Thyroid gland (tissue), 4 donors: ENCODE results near the gene NFKB1. TPM values are rescaled to one million over a fixed set of nuclear protein-coding genes. Genes with fewer than 3 reads are reported as not detected.
A peak's percentile ranks its signal among the peaks of the same experiment; 100 is the strongest.
"Not testable (repeated sequence)": the region's sequence is repeated elsewhere in the genome, so short reads cannot be mapped to it uniquely, and the experiment has no call there.

ENCODE experiments used
- DNase-seq, 2 donors: peaks; one replicate each; pipeline ENCODE4 v3.0.0-alpha.2; 2019
- H3K27ac ChIP-seq, 3 donors: fragments of 200-600 bp; sonication (generic); 1 replicate in 2 of 3; 2 replicates in 1 of 3; pipeline ENCODE4 v1.5.1; 2016 to 2019; ENCODE audit warnings: mild to moderate bottlenecking in 1 of 3, moderate library complexity in 1 of 3
- H3K27me3 ChIP-seq: fragments of 200-600 bp; sonication (generic); one replicate; pipeline ENCODE4 v1.5.1; 2019
- H3K36me3 ChIP-seq, 2 donors: fragments of 200-600 bp; sonication (generic); one replicate each; pipeline ENCODE4 v1.5.1; 2016 to 2019
- H3K4me1 ChIP-seq, 2 donors: fragments of 200-600 bp; sonication (generic); one replicate each; pipeline ENCODE4 v1.5.1; 2017 to 2019
- H3K4me3 ChIP-seq, 3 donors: fragments of 200-600 bp; sonication (generic); replicated peaks in 1 of 3; 1 replicate in 2 of 3; 2 replicates in 1 of 3; pipeline ENCODE4 v1.5.1; 2016; ENCODE audit warnings: mild to moderate bottlenecking in 1 of 3
- H3K9me3 ChIP-seq: fragments of 200-600 bp; sonication (generic); one replicate; pipeline ENCODE4 v1.5.1; 2017
- POLR2A ChIP-seq, 2 donors: fragments of 450-650 bp; IDR thresholded peaks; one replicate each; pipeline ENCODE4 v1.6.1; 2017; ENCODE audit warnings: antibody characterized with exemption in 2 of 2, mild to moderate bottlenecking in 2 of 2, moderate library complexity in 1 of 2
- WGBS, 2 donors: methylation state at CpG; one replicate each; pipeline ENCODE4 v1.1.5; 2017; 5-methylcytosine and 5-hydroxymethylcytosine counted together
- intact Hi-C: fragments of 100-400 bp; cut with DNase I; formaldehyde crosslinking; loops from one replicate; pipeline ENCODE4 v1.15.1; 2023
- total RNA-seq, 4 donors: library from RNA; depleted of rRNA; stranded (reverse); fragments of >200 nt; gene quantifications; one replicate each; pipeline ENCODE4 v1.2.3, GENCODE V29; 2016
- TF ChIP-seq, protein P1 (sequence below), 6 experiments: fragments of 200-600 bp in 3 of 6; fragments of 450-650 bp in 3 of 6; sonication (generic) in 3 of 6; IDR thresholded peaks; one replicate each; pipeline ENCODE4 v1.5.1; 2016 to 2019; ENCODE audit warnings: antibody characterized with exemption in 6 of 6, mild to moderate bottlenecking in 2 of 6, inconsistent platforms in 1 of 6, moderate library complexity in 1 of 6

The NFKB1 gene
- total RNA-seq, 4 donors from 2014 or later: 33.5 to 50.0 (median 41.8) TPM

DNA sequence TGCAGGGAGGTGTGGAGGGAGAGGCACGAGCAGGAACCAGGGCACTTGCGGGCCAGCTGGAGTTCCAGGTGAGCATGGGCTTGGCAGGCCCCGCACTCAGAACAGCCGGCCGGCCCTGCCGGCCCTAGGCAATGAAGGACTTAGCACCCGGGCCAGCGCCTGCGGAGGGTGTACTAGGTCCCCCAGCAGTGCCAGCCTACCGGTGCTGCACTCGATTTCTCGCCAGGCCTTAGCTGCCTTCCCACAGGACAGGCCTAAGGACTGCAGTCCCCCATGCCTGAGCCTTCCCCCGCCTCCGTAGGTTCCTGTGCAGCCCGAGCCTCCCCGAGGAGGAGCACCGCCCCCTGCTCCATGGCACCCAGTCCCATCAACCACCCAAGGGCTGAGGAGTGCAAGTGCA lies 18.0 kb upstream of the NFKB1 start:
- no peaks in the 10 kb centered on the region for H3K36me3 ChIP-seq
- no peak for DNase-seq
- H3K27me3 ChIP-seq: no peaks in the 10 kb centered on the region
- no peak overlapping the region for H3K4me3 ChIP-seq
- no peak overlapping the region for H3K27ac ChIP-seq
- no peaks in the 10 kb centered on the region for H3K4me1 ChIP-seq
- TF ChIP-seq, protein P1, sequence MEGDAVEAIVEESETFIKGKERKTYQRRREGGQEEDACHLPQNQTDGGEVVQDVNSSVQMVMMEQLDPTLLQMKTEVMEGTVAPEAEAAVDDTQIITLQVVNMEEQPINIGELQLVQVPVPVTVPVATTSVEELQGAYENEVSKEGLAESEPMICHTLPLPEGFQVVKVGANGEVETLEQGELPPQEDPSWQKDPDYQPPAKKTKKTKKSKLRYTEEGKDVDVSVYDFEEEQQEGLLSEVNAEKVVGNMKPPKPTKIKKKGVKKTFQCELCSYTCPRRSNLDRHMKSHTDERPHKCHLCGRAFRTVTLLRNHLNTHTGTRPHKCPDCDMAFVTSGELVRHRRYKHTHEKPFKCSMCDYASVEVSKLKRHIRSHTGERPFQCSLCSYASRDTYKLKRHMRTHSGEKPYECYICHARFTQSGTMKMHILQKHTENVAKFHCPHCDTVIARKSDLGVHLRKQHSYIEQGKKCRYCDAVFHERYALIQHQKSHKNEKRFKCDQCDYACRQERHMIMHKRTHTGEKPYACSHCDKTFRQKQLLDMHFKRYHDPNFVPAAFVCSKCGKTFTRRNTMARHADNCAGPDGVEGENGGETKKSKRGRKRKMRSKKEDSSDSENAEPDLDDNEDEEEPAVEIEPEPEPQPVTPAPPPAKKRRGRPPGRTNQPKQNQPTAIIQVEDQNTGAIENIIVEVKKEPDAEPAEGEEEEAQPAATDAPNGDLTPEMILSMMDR (IDR thresholded peaks at IDR 0.05): no peak
- TF ChIP-seq POLR2A (IDR thresholded peaks at IDR 0.05): no peak
- WGBS, 2 donors: 96 to 100% methylated on average over 4 to 17 of the region's 17 CpGs
- intact Hi-C loops: no loop called here
- no peaks in the 10 kb centered on the region for H3K9me3 ChIP-seq

DNA sequence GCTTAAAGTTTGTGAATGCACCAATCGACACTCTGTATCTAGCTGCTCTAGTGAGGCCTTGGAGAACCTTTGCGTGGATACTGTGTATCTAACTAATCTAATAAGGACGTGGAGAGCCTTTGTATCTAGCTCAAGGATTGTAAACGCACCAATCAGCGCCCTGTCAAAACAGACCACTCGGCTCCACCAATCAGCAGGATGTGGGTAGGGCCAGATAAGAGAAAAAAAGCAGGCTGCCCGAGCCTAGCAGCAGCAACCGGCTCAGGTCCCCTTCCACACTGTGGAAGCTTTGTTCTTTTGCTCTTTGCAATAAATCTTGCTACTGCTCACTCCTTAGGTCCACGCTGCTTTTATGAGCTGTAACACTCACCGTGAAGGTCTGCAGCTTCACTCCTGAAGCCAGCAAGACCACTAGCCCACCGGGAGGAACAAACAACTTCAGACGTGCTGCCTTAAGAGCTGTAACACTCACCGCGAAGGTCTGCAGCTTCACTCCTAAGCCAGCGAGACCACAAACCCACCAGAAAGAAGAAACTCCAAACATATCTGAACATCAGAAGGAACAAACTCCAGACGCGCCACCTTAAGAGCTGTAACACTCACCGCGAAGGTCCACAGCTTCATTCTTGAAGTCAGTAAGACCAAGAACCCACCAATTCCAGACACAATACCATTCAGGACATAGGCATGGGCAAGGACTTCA lies 17.0 kb upstream of the NFKB1 start:
- H3K36me3 ChIP-seq, H3K4me1 ChIP-seq, H3K9me3 ChIP-seq, DNase-seq, H3K27ac ChIP-seq, H3K27me3 ChIP-seq, H3K4me3 ChIP-seq, intact Hi-C loops: not testable (repeated sequence)
- WGBS, 2 donors: 90 to 91% methylated on average over 19 of the region's 19 CpGs

DNA sequence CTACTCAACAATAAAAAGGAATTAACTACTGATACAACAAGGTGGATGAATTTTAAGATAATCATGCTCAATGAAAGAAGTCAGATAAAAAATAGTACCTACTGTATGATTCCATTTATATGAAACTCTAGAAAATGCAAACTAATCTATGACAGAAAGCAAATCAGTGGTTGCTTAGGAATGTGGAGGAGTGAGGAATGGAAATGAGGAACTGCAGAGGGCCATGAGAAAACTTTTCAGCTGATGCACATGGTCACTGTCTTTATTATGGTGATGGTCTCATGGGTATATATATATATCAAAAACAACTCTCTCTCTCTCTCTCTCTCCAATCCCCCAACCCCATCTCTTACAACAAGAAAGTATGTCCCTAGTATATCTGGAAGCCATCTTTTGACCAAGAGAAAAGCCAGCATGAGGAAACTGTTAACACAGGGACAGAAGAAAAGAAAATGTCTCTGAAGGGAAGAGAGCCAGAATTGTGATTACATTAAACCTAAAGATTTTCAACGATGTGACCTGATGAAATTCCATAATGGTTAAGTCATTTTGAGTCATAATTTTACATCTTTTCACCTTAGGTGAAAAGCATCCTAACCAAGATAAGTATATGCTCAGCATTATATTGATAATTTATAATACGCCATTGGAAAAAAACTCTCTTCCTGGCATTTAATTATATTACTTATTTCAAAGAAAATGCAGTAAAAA lies 8.5 kb upstream of the NFKB1 start:
- H3K36me3 ChIP-seq: no peaks in the 10 kb centered on the region
- no peak for TF ChIP-seq POLR2A (IDR thresholded peaks at IDR 0.05)
- TF ChIP-seq, protein P1 (IDR thresholded peaks at IDR 0.05): no peak
- H3K4me1 ChIP-seq: peaks cover 0 to 9% of the 10 kb centered on the region in 2 donors
- no peaks in the 10 kb centered on the region for H3K27me3 ChIP-seq
- H3K9me3 ChIP-seq: no peaks in the 10 kb centered on the region
- WGBS, 2 donors: 84 to 87% methylated on average over 2 of the region's 2 CpGs
- intact Hi-C loops: no loop called here
- DNase-seq: no peak
- no peak overlapping the region for H3K4me3 ChIP-seq
- H3K27ac ChIP-seq: no peak overlapping the region

DNA sequence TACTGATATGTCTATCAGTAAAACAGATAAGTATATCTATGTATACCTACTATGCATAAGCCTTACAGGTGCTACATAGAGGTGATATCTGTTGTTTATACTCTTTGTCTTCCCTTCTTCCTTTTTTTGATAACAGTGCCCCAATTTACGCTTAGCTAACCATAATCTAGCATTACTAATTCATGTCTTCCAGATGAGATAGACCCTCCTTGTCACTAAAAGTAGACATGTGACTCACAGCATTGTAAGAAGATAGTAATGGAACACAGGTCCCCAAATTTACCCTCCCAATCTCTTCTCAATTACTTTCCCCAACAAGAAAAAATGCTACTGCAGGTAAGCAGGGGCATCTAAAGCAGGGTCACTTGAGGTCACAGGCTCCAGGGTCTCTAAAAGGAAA lies 7.9 kb upstream of the NFKB1 start:
- Histone ChIP-seq H3K27me3 (no peaks in the 10 kb centered on the region), H3K27ac (peak overlapping the region; percentile 21 to 54 (median 54)), H3K9me3 (no peaks in the 10 kb centered on the region), H3K36me3 (no peaks in the 10 kb centered on the region), H3K4me3 (no peak overlapping the region), H3K4me1 (peaks cover 0 to 9% of the 10 kb centered on the region in 2 donors)
- 90 to 95% methylated on average over 1 of the region's 1 CpG for WGBS, 2 donors
- no peak for DNase-seq
- TF ChIP-seq, protein P1 (IDR thresholded peaks at IDR 0.05): no peak
- no peak for TF ChIP-seq POLR2A (IDR thresholded peaks at IDR 0.05)
- intact Hi-C loops: no loop called here

DNA sequence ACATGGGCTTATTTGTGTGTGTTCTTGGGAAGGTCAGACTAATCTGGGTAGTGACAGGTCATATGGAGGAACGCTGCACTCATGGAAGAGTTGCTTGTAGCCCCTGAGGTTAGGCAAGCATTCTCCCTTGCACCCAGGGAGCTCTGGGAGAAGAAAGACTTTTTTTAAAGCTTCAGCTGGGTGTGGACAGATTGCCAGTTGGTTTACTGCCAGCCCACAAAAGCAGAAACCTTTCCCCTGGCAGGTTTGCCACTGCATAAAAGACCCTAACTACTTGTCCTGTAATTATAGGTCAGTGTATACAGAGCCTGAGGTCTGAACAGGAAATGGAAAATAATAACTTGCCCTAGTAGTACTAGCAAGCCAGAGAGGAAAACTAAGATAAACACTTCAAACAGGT lies 7.4 kb upstream of the NFKB1 start:
- Histone ChIP-seq H3K27me3 (no peaks in the 10 kb centered on the region), H3K36me3 (no peaks in the 10 kb centered on the region), H3K9me3 (no peaks in the 10 kb centered on the region), H3K4me1 (peaks cover 0 to 9% of the 10 kb centered on the region in 2 donors), H3K4me3 (no peak overlapping the region), H3K27ac (peak overlapping the region; percentile 21 to 54 (median 54))
- 60 to 69% methylated on average over 1 of the region's 1 CpG for WGBS, 2 donors
- intact Hi-C loops: no loop called here
- DNase-seq: peak; percentile 22 to 40
- no peak for TF ChIP-seq POLR2A (IDR thresholded peaks at IDR 0.05)
- TF ChIP-seq, protein P1 (IDR thresholded peaks at IDR 0.05): no peak
